ENCODE results near the gene ANTXR2. TPM values are rescaled to one million over a fixed set of nuclear protein-coding genes. Genes with fewer than 3 reads are reported as not detected.

Gene ANTXR2
- total and polyA plus RNA-seq, 2 of the 13 experiments (the other 11 are each of a cell fraction or from before 2014, with no cell fraction given), result 4.6 to 14.5 TPM

DNA sequence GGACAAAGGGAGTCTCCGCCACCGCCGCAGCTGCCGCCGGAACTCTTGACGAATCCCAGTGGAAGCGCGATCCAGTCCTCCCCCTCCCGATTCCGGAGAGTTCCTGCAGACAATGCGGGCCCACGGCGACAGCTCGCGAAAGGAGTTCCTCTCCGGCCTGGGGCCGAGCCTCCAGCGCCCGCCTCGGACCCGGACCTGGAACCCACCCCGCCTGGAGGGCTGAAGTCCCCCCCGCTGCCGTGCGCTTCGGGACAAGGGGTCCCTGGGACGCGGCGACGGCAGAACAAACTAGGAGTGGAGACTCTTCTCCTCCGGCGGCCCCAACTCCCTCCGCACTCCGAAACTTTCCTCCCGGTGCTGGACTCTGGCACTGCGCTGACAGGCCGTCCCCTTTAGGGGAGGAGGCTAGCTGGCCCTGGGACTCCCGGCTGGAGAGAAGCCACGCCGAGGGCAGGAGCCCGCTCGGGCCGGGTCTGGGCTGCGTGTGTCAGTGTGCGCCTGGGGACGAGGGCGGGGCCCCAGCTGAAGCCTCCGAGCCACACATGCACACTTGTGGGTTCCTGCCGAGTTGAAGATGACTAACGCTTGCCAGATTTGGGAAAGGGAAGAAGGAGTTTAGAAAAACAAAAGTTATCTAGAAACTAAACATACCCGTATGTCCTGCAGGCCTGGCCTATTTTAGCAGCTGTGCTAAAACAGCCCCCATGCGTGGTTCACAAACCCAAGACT, at the start of gene ANTXR2 (continued):
- TF ChIP-seq TCF12 (IDR thresholded peaks at IDR 0.05) (no peak), TCF12 (CRISPR knock-in tag; IDR thresholded peaks at IDR 0.05) (0 out of 2 replicates have a peak, but pooled peaks have one; percentile 29), RFX1 (IDR thresholded peaks at IDR 0.05) (no peak), ZNF569 (CRISPR knock-in tag; IDR thresholded peaks at IDR 0.05; ENCODE audit: borderline replicate concordance) (no peak), NR2F6 (IDR thresholded peaks at IDR 0.05) (no peak), NR2F6 (CRISPR knock-in tag; IDR thresholded peaks at IDR 0.05) (no peak), AGO2 (optimal IDR thresholded peaks at IDR 0.05; ENCODE audit: low read depth, low read length) (peak; percentile 78), SMYD3 (CRISPR knock-in tag; IDR thresholded peaks at IDR 0.05) (no peak), ZNF234 (CRISPR knock-in tag; conservative IDR thresholded peaks at IDR 0.05) (peak; percentile 33; the same call in 1 of the 2 replicates), SMC3 (IDR thresholded peaks at IDR 0.05; ENCODE audit: low read length) (no peak), AGO1 (IDR thresholded peaks at IDR 0.05; ENCODE audit: low read depth, low read length, poor library complexity, severe bottlenecking) (no peak), ZNF274 (CRISPR knock-in tag; IDR thresholded peaks at IDR 0.05) (no peak), ZKSCAN5 (CRISPR knock-in tag; IDR thresholded peaks at IDR 0.05) (no peak), REL (CRISPR knock-in tag; conservative IDR thresholded peaks at IDR 0.05) (no peak), ZNF670 (CRISPR knock-in tag; IDR thresholded peaks at IDR 0.05; ENCODE audit: borderline replicate concordance) (no peak; the same call in 1 of the 2 replicates), HMGA1 (CRISPR knock-in tag; conservative IDR thresholded peaks at IDR 0.05) (no peak), NCOA1 (CRISPR knock-in tag; IDR thresholded peaks at IDR 0.05) (no peak), SCMH1 (CRISPR knock-in tag; IDR thresholded peaks at IDR 0.05; ENCODE audit: borderline replicate concordance) (no peak), PTBP1 (IDR thresholded peaks at IDR 0.05; ENCODE audit: low read depth, low read length, poor library complexity, severe bottlenecking) (no peak), BORCS8-MEF2B (CRISPR knock-in tag; IDR thresholded peaks at IDR 0.05) (no peak), FLYWCH1 (CRISPR knock-in tag; IDR thresholded peaks at IDR 0.05) (no peak)
- TF ChIP-seq, protein P1, sequence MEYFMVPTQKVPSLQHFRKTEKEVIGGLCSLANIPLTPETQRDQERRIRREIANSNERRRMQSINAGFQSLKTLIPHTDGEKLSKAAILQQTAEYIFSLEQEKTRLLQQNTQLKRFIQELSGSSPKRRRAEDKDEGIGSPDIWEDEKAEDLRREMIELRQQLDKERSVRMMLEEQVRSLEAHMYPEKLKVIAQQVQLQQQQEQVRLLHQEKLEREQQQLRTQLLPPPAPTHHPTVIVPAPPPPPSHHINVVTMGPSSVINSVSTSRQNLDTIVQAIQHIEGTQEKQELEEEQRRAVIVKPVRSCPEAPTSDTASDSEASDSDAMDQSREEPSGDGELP (IDR thresholded peaks at IDR 0.05; ENCODE audit: borderline replicate concordance, low read depth), result peak; percentile 68
- TF ChIP-seq, protein P2, sequence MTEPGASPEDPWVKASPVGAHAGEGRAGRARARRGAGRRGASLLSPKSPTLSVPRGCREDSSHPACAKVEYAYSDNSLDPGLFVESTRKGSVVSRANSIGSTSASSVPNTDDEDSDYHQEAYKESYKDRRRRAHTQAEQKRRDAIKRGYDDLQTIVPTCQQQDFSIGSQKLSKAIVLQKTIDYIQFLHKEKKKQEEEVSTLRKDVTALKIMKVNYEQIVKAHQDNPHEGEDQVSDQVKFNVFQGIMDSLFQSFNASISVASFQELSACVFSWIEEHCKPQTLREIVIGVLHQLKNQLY (CRISPR knock-in tag; IDR thresholded peaks at IDR 0.05), result no peak
- TF ChIP-seq, protein P3, sequence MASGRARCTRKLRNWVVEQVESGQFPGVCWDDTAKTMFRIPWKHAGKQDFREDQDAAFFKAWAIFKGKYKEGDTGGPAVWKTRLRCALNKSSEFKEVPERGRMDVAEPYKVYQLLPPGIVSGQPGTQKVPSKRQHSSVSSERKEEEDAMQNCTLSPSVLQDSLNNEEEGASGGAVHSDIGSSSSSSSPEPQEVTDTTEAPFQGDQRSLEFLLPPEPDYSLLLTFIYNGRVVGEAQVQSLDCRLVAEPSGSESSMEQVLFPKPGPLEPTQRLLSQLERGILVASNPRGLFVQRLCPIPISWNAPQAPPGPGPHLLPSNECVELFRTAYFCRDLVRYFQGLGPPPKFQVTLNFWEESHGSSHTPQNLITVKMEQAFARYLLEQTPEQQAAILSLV (CRISPR knock-in tag; IDR thresholded peaks at IDR 0.05; ENCODE audit: borderline replicate concordance), result peak; percentile 48; the same call in 1 of the 2 replicates
- TF ChIP-seq, protein P4, sequence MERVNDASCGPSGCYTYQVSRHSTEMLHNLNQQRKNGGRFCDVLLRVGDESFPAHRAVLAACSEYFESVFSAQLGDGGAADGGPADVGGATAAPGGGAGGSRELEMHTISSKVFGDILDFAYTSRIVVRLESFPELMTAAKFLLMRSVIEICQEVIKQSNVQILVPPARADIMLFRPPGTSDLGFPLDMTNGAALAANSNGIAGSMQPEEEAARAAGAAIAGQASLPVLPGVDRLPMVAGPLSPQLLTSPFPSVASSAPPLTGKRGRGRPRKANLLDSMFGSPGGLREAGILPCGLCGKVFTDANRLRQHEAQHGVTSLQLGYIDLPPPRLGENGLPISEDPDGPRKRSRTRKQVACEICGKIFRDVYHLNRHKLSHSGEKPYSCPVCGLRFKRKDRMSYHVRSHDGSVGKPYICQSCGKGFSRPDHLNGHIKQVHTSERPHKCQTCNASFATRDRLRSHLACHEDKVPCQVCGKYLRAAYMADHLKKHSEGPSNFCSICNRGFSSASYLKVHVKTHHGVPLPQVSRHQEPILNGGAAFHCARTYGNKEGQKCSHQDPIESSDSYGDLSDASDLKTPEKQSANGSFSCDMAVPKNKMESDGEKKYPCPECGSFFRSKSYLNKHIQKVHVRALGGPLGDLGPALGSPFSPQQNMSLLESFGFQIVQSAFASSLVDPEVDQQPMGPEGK (CRISPR knock-in tag; IDR thresholded peaks at IDR 0.05), result peak; percentile 62; the same call in 1 of the 2 replicates
- TF ChIP-seq, protein P5, sequence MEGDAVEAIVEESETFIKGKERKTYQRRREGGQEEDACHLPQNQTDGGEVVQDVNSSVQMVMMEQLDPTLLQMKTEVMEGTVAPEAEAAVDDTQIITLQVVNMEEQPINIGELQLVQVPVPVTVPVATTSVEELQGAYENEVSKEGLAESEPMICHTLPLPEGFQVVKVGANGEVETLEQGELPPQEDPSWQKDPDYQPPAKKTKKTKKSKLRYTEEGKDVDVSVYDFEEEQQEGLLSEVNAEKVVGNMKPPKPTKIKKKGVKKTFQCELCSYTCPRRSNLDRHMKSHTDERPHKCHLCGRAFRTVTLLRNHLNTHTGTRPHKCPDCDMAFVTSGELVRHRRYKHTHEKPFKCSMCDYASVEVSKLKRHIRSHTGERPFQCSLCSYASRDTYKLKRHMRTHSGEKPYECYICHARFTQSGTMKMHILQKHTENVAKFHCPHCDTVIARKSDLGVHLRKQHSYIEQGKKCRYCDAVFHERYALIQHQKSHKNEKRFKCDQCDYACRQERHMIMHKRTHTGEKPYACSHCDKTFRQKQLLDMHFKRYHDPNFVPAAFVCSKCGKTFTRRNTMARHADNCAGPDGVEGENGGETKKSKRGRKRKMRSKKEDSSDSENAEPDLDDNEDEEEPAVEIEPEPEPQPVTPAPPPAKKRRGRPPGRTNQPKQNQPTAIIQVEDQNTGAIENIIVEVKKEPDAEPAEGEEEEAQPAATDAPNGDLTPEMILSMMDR (CRISPR knock-in tag; IDR thresholded peaks at IDR 0.05), result no peak

Measured in HepG2 (cell line).